A673 (cell line): ENCODE data around the gene CARD19. TPM values are rescaled to one million over a fixed set of nuclear protein-coding genes. Genes with fewer than 3 reads are reported as not detected.

Experiments used
- BruUV-seq: library from RNA; stranded (reverse); fragments of 400-500 nt; replicated peaks from 2 replicates; lab custom pipeline; 2021; lab: Mats Ljungman, UMichigan
- CTCF ChIA-PET: fragments of 300-600 bp; sonication (Branson Sonifier 250); formaldehyde crosslinking; loops from one replicate; lab custom pipeline; 2022; ENCODE audit warnings: antibody characterized with exemption; lab: Charles Lee
- POLR2A ChIA-PET: fragments of 300-600 bp; sonication (Branson Sonifier 250); formaldehyde crosslinking; loops from one replicate; lab custom pipeline; 2022; ENCODE audit warnings: antibody characterized with exemption; ENCODE audit not compliant: low non-redundant PET; lab: Charles Lee
- DNase-seq: peaks from one replicate; pipeline ENCODE4 v3.0.0-alpha.2; 2015; ENCODE audit warnings: low spot score
- H3K27ac ChIP-seq: fragments of 200-600 bp; sonication (generic); 2 replicates; pipeline ENCODE4 v1.5.1; 2016; ENCODE audit warnings: mixed run types, low read depth, mild to moderate bottlenecking, mixed read lengths, antibody characterized with exemption, low read length; ENCODE audit not compliant: poor library complexity, severe bottlenecking
- H3K27me3 ChIP-seq: fragments of 200-600 bp; sonication (generic); replicated peaks from 2 replicates; pipeline ENCODE4 v1.6.1; 2017; ENCODE audit warnings: mixed run types, low read depth, mild to moderate bottlenecking, mixed read lengths, antibody characterized with exemption, low read length; ENCODE audit not compliant: insufficient read depth, poor library complexity
- H3K36me3 ChIP-seq: fragments of 200-600 bp; sonication (generic); 2 replicates; pipeline ENCODE4 v1.6.1; 2016; ENCODE audit warnings: mixed run types, mild to moderate bottlenecking, mixed read lengths, antibody characterized with exemption, low read length; ENCODE audit not compliant: insufficient read depth, poor library complexity, severe bottlenecking
- H3K4me1 ChIP-seq: fragments of 200-600 bp; sonication (generic); 2 replicates; pipeline ENCODE4 v1.6.1; 2017; ENCODE audit warnings: mixed run types, mild to moderate bottlenecking, mixed read lengths, antibody characterized with exemption, low read length; ENCODE audit not compliant: insufficient read depth, poor library complexity, severe bottlenecking
- H3K4me3 ChIP-seq: fragments of 200-600 bp; sonication (generic); 2 replicates; pipeline ENCODE4 v1.5.1; 2016; ENCODE audit warnings: low read depth, mixed run types, mild to moderate bottlenecking, mixed read lengths, low read length; ENCODE audit not compliant: poor library complexity, severe bottlenecking
- H3K9me3 ChIP-seq: fragments of 200-600 bp; sonication (generic); 2 replicates; pipeline ENCODE4 v1.6.1; 2016; ENCODE audit warnings: mixed run types, low read depth, mild to moderate bottlenecking, mixed read lengths, antibody characterized with exemption, low read length; ENCODE audit not compliant: poor library complexity, severe bottlenecking
- EZH2 ChIP-seq: fragments of 200-600 bp; sonication (generic); IDR thresholded peaks from 2 replicates; pipeline ENCODE4 v1.6.1; 2017; ENCODE audit warnings: borderline replicate concordance, low read depth, mild to moderate bottlenecking, mixed read lengths, antibody characterized with exemption, low read length; ENCODE audit not compliant: poor library complexity, severe bottlenecking
- intact Hi-C: fragments of 100-400 bp; cut with micrococcal nuclease; formaldehyde crosslinking; loops from one replicate; pipeline ENCODE4 v1.10.0; 2022; ENCODE audit not compliant: unreplicated experiment
- total RNA-seq: library from RNA; stranded (reverse); gene quantifications from 2 replicates; pipeline ENCODE4 v1.2.3, GENCODE V29; 2021
- TF ChIP-seq, protein P1 (sequence below): fragments of 300-800, 200-600 bp; sonication (generic); conservative IDR thresholded peaks from 2 replicates; pipeline ENCODE4 v1.5.1; 2017; ENCODE audit warnings: low read depth, mild to moderate bottlenecking, antibody characterized with exemption, low read length, moderate library complexity, mixed read lengths

The CARD19 gene
- total RNA-seq, 1 experiment from 2014 or later: 12.2 TPM

DNA sequence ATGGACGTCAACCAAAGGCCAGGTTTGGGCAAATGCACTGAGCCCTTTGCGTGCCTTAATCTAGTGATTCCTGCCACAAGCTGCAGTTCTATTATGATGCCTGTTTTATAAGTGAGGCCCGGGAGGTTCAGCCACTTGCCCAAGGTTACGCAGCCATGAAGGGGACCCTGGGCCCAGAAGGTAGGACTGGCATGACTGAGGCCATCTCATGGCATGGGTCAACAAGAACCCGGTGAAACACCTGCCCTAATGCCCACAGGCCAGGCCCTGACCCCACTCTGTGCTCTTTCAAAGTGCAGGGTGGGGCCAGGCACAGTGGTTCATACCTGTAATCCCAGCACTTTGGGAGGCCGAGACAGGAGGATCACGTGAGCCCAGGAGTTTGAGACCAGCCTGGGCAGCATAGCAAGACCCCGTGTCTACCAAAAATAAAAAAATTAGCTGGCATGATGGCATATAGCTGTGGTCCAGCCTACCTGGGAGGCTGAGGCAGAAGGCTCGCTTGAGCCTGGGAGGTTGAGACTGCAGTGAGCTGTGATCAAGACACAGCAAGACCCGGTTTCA is 29.4 kb downstream of the CARD19 start:
- intact Hi-C loops: no loop called here
- Histone ChIP-seq H3K27me3 (no peaks in the 10 kb centered on the region), H3K9me3 (no peaks in the 10 kb centered on the region), H3K4me1 (no peaks in the 10 kb centered on the region), H3K27ac (no peak overlapping the region), H3K4me3 (no peak overlapping the region), H3K36me3 (no peaks in the 10 kb centered on the region)
- ChIA-PET CTCF (no interaction called here), POLR2A (no interaction called here)
- no TSS peak for BruUV-seq
- no peak for TF ChIP-seq EZH2
- TF ChIP-seq, protein P1, sequence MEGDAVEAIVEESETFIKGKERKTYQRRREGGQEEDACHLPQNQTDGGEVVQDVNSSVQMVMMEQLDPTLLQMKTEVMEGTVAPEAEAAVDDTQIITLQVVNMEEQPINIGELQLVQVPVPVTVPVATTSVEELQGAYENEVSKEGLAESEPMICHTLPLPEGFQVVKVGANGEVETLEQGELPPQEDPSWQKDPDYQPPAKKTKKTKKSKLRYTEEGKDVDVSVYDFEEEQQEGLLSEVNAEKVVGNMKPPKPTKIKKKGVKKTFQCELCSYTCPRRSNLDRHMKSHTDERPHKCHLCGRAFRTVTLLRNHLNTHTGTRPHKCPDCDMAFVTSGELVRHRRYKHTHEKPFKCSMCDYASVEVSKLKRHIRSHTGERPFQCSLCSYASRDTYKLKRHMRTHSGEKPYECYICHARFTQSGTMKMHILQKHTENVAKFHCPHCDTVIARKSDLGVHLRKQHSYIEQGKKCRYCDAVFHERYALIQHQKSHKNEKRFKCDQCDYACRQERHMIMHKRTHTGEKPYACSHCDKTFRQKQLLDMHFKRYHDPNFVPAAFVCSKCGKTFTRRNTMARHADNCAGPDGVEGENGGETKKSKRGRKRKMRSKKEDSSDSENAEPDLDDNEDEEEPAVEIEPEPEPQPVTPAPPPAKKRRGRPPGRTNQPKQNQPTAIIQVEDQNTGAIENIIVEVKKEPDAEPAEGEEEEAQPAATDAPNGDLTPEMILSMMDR: no peak
- DNase-seq: no peak

- Histone ChIP-seq H3K9me3 (no peaks in the 10 kb centered on the region), H3K4me3 (no peak overlapping the region), H3K36me3 (no peaks in the 10 kb centered on the region), H3K27ac (peak overlapping the region; percentile 23), H3K4me1 (no peaks in the 10 kb centered on the region), H3K27me3 (no peaks in the 10 kb centered on the region)
- CTCF ChIA-PET: no interaction called here
- POLR2A ChIA-PET: no interaction called here
- no peak for DNase-seq
- intact Hi-C loops: no loop called here
- TF ChIP-seq, protein P1: no peak
- TF ChIP-seq EZH2: no peak
- BruUV-seq: no TSS peak
These were observed 30.2 kb downstream of the CARD19 start for GRCh38 chr9:93126151-93126781.

DNA sequence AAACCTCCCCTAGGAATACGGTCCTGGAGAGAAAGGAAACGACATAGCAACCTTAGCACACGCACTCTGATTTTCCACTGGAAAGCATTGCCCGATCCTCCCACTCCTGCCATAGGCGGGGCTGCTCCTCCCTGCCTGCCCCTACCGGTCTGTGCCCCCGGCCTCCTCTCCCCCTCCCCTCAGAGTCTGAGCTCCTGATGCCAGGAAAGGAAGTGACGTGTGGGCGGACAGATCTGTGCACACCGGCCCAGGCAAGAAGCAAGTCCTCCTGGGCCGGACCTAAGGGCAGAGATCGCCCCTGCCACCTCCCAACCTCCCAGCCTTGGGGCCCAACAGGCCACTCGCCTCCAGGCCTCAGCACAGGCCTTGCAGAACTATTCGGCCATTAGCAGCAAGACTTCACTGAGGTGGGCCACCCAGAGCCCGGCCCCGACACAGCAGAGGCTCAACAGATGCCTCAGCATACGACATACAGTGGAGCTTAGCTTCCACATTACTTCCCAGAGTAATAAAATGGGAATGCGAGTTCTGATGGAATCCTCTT is 30.9 kb downstream of the CARD19 start:
- POLR2A ChIA-PET: interaction anchor here (0.6 kb wide), 1 partner anchor 31 kb away, joined by 6 read pairs; no protein-coding TSS in a partner anchor
- Histone ChIP-seq H3K27me3 (no peaks in the 10 kb centered on the region), H3K4me1 (no peaks in the 10 kb centered on the region), H3K36me3 (no peaks in the 10 kb centered on the region), H3K27ac (peak overlapping the region; percentile 23), H3K9me3 (no peaks in the 10 kb centered on the region), H3K4me3 (no peak overlapping the region)
- no peak for DNase-seq
- CTCF ChIA-PET: no interaction called here
- no TSS peak for BruUV-seq
- intact Hi-C loops: no loop called here
- TF ChIP-seq, protein P1: no peak
- no peak for TF ChIP-seq EZH2
